Measurements from ENCODE around the gene GYS1.

The GYS1 gene

DNA sequence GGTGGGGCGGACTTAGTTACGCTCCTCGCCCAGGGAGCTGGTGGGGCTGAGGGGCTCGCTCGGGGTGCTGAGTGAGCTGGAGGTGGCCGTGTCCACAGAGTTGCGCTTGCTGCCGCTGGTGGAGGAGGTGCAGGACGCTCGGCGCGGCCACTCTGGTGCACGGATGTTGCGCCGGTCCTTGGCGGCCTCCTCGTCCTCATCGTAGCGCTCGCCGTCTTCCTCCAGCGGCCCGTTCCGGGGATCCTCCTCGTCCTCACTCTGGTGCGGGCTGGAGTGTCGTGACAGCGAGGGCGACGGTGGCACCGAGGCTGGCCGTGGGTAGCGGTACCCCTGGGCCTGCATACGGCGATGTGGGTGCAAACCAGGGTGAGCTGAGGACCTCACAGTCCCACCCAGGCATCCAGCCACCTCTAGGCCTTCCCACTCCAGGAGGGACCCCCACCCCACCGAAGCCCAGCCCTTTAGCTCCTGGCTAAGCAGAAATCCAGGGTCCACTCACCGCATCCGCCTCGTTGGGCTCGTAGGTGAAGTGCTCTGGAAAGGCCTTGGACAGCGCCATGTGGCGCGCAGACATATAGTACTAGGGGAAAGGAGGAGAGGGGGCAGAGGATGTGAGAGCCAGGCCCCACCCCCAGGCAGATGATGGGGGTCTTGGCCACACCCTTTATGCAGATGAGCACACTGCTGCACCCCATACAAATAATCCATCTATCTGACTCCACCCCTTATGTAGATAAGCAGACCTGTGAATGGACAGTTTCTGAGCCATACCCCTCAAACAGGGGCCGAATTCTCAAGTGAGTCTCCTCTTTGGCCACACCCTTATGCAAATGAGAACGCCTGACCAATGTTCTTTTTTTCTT is 23.6 kb downstream of the GYS1 start:
- peaks cover 57% of the 10 kb centered on the region for H3K36me3 ChIP-seq (replicated peaks; ENCODE audit: low read depth, low read length)
- no peak overlapping the region for H2AFZ ChIP-seq (ENCODE audit: low read depth, low read length)
- H3K4me2 ChIP-seq (ENCODE audit: low read length) = no peak overlapping the region
- H3K9ac ChIP-seq (ENCODE audit: low read length) = no peak overlapping the region
- H3K79me2 ChIP-seq (ENCODE audit: low read length) = peaks cover 29% of the 10 kb centered on the region
- H3K4me1 ChIP-seq (ENCODE audit: low read length) = peaks cover 41% of the 10 kb centered on the region
- H3K27me3 ChIP-seq (ENCODE audit: low read depth, low read length) = no peaks in the 10 kb centered on the region
- H4K20me1 ChIP-seq (ENCODE audit: insufficient read depth, low read length) = peaks cover 21% of the 10 kb centered on the region
- TF ChIP-seq EZH2phosphoT487 (IDR thresholded peaks at IDR 0.05; ENCODE audit: low read depth) = no peak
- no peak for TF ChIP-seq CTCF (IDR thresholded peaks at IDR 0.05; ENCODE audit: low read depth, low read length)
- no peaks in the 10 kb centered on the region for H3K9me3 ChIP-seq (ENCODE audit: insufficient read depth, low read length)
- H3K27ac ChIP-seq (ENCODE audit: low read length) = no peak overlapping the region
- H3K4me3 ChIP-seq (ENCODE audit: low read length) = no peak overlapping the region

GRCh38 chr19:48968813-48969218 is 24.3 kb downstream of the GYS1 start:
- peaks cover 51% of the 10 kb centered on the region for H3K36me3 ChIP-seq (replicated peaks; ENCODE audit: low read depth, low read length)
- no peak overlapping the region for H3K4me2 ChIP-seq (ENCODE audit: low read length)
- no peak overlapping the region for H3K27ac ChIP-seq (ENCODE audit: low read length)
- peaks cover 34% of the 10 kb centered on the region for H3K79me2 ChIP-seq (ENCODE audit: low read length)
- no peaks in the 10 kb centered on the region for H3K27me3 ChIP-seq (ENCODE audit: low read depth, low read length)
- H2AFZ ChIP-seq (ENCODE audit: low read depth, low read length) = no peak overlapping the region
- H3K4me1 ChIP-seq (ENCODE audit: low read length) = peaks cover 48% of the 10 kb centered on the region
- H3K4me3 ChIP-seq (ENCODE audit: low read length) = no peak overlapping the region
- no peaks in the 10 kb centered on the region for H3K9me3 ChIP-seq (ENCODE audit: insufficient read depth, low read length)
- H4K20me1 ChIP-seq (ENCODE audit: insufficient read depth, low read length) = peaks cover 21% of the 10 kb centered on the region
- no peak overlapping the region for H3K9ac ChIP-seq (ENCODE audit: low read length)
- TF ChIP-seq CTCF (IDR thresholded peaks at IDR 0.05; ENCODE audit: low read depth, low read length) = no peak
- TF ChIP-seq EZH2phosphoT487 (IDR thresholded peaks at IDR 0.05; ENCODE audit: low read depth) = no peak

GRCh38 chr19:48968179-48968661 is 24.9 kb downstream of the GYS1 start:
- peaks cover 54% of the 10 kb centered on the region for H3K4me1 ChIP-seq (ENCODE audit: low read length)
- peak overlapping the region; percentile 88 for H3K4me2 ChIP-seq (ENCODE audit: low read length)
- no peaks in the 10 kb centered on the region for H3K27me3 ChIP-seq (ENCODE audit: low read depth, low read length)
- H3K4me3 ChIP-seq (ENCODE audit: low read length) = peak overlapping the region; percentile 91; the same call in 1 of the 2 replicates
- H3K9me3 ChIP-seq (ENCODE audit: insufficient read depth, low read length) = no peaks in the 10 kb centered on the region
- no peak overlapping the region for H2AFZ ChIP-seq (ENCODE audit: low read depth, low read length)
- H4K20me1 ChIP-seq (ENCODE audit: insufficient read depth, low read length) = peaks cover 21% of the 10 kb centered on the region
- peaks cover 48% of the 10 kb centered on the region for H3K36me3 ChIP-seq (replicated peaks; ENCODE audit: low read depth, low read length)
- H3K9ac ChIP-seq (ENCODE audit: low read length) = peak overlapping the region; percentile 40; the same call in 1 of the 2 replicates
- TF ChIP-seq CTCF (IDR thresholded peaks at IDR 0.05; ENCODE audit: low read depth, low read length) = no peak
- no peak for TF ChIP-seq EZH2phosphoT487 (IDR thresholded peaks at IDR 0.05; ENCODE audit: low read depth)
- peaks cover 34% of the 10 kb centered on the region for H3K79me2 ChIP-seq (ENCODE audit: low read length)
- H3K27ac ChIP-seq (ENCODE audit: low read length) = peak overlapping the region; percentile 77

GRCh38 chr19:48967346-48968178 is 25.5 kb downstream of the GYS1 start:
- H2AFZ ChIP-seq (ENCODE audit: low read depth, low read length) = no peak overlapping the region
- H3K9ac ChIP-seq (ENCODE audit: low read length) = peak overlapping the region; percentile 40
- H3K4me2 ChIP-seq (ENCODE audit: low read length) = peak overlapping the region; percentile 88
- H3K36me3 ChIP-seq (replicated peaks; ENCODE audit: low read depth, low read length) = peaks cover 46% of the 10 kb centered on the region
- H3K4me3 ChIP-seq (ENCODE audit: low read length) = peak overlapping the region; percentile 91
- H3K79me2 ChIP-seq (ENCODE audit: low read length) = peaks cover 34% of the 10 kb centered on the region
- TF ChIP-seq EZH2phosphoT487 (IDR thresholded peaks at IDR 0.05; ENCODE audit: low read depth) = no peak
- no peak; the same call in 1 of the 2 replicates for TF ChIP-seq CTCF (IDR thresholded peaks at IDR 0.05; ENCODE audit: low read depth, low read length)
- peaks cover 21% of the 10 kb centered on the region for H4K20me1 ChIP-seq (ENCODE audit: insufficient read depth, low read length)
- no peaks in the 10 kb centered on the region for H3K27me3 ChIP-seq (ENCODE audit: low read depth, low read length)
- peak overlapping the region; percentile 77 for H3K27ac ChIP-seq (ENCODE audit: low read length)
- H3K9me3 ChIP-seq (ENCODE audit: insufficient read depth, low read length) = no peaks in the 10 kb centered on the region
- H3K4me1 ChIP-seq (ENCODE audit: low read length) = peaks cover 61% of the 10 kb centered on the region
